ENCODE results near the gene TRAF1.

The TRAF1 gene

DNA sequence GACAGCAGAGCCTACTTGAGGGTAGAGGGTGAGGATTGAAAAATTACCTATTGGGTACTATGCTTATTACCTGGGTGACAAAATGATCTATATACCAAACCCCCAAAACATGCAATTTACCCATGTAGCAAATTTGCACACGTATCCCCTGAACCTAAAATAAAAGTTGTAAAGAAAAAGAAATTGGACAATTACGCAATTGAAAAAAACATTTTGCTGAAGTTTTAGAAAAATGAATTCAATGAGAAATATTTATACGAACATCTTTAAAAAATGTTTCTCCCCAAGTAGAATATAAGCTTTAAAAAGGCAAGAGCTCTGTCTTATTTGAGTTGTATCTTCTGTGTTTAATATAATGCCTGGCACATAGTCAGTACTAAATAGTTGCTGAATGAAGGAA, 30.3 kb upstream of the TRAF1 start:
- Histone ChIP-seq H3K9ac (ENCODE audit: low read length in 5 of 5) (no peak overlapping the region), H3K9me3 (ENCODE audit: control insufficient read depth in 5 of 5, low read length in 5 of 5) (no peaks in the 10 kb centered on the region), H3K4me3 (ENCODE audit: low read depth in 1 of 5, low read length in 5 of 5) (no peak overlapping the region), H3K27me3 (ENCODE audit: control insufficient read depth in 5 of 5, insufficient read depth in 4 of 5, low read length in 5 of 5) (no peaks in the 10 kb centered on the region), H3K36me3 (ENCODE audit: control insufficient read depth in 5 of 5, insufficient read depth in 5 of 5, low read length in 5 of 5) (peaks cover 0 to 17% (median 9%) of the 10 kb centered on the region in 5 donors), H3K4me1 (ENCODE audit: control insufficient read depth in 5 of 5, insufficient read depth in 5 of 5, low read length in 5 of 5) (no peaks in the 10 kb centered on the region), H3K27ac (ENCODE audit: low read depth, low read length) (no peak overlapping the region)

DNA sequence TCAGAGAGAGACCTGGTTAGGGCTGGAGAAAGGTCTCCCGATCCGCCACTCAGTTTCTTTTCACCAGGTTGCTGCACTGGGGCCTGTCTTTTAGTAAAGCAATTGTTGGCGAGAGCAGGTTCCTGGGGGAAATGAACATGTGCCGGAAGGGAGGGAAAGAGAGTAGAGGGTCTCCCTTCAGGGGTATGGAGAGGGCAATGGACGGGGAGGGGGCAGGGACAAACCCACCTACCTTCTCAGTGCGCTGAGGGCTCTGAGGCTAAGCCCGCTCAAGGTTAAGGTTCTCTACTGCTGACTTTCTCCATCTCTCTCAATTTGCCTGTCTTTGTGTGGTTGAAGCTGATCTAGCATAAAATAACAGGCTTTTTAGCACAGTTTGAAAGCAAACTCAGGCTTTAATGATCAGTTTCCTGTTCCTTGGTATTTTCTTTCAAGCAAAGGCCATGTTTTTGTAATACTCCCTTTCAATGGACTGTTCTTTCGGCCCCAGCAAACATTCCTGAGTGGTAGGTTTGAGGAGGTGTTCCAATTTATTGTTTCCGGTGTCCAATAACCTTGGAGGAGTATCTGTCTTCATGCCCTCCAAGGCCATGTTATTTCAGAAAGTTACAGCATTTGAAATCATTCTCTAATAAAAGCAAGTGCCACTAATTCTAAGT, 25.5 kb upstream of the TRAF1 start:
- Histone ChIP-seq H3K36me3 (ENCODE audit: control insufficient read depth in 5 of 5, insufficient read depth in 5 of 5, low read length in 5 of 5) (peaks cover 0 to 5% (median 3%) of the 10 kb centered on the region in 5 donors), H3K9me3 (ENCODE audit: control insufficient read depth in 5 of 5, low read length in 5 of 5) (no peaks in the 10 kb centered on the region), H3K4me3 (ENCODE audit: low read depth in 1 of 5, low read length in 5 of 5) (no peak overlapping the region), H3K4me1 (ENCODE audit: control insufficient read depth in 5 of 5, insufficient read depth in 5 of 5, low read length in 5 of 5) (peaks cover 0 to 4% (median 0%) of the 10 kb centered on the region in 5 donors), H3K27ac (ENCODE audit: low read depth, low read length) (no peak overlapping the region), H3K9ac (ENCODE audit: low read length in 5 of 5) (no peak overlapping the region), H3K27me3 (ENCODE audit: control insufficient read depth in 5 of 5, insufficient read depth in 4 of 5, low read length in 5 of 5) (no peaks in the 10 kb centered on the region)

DNA sequence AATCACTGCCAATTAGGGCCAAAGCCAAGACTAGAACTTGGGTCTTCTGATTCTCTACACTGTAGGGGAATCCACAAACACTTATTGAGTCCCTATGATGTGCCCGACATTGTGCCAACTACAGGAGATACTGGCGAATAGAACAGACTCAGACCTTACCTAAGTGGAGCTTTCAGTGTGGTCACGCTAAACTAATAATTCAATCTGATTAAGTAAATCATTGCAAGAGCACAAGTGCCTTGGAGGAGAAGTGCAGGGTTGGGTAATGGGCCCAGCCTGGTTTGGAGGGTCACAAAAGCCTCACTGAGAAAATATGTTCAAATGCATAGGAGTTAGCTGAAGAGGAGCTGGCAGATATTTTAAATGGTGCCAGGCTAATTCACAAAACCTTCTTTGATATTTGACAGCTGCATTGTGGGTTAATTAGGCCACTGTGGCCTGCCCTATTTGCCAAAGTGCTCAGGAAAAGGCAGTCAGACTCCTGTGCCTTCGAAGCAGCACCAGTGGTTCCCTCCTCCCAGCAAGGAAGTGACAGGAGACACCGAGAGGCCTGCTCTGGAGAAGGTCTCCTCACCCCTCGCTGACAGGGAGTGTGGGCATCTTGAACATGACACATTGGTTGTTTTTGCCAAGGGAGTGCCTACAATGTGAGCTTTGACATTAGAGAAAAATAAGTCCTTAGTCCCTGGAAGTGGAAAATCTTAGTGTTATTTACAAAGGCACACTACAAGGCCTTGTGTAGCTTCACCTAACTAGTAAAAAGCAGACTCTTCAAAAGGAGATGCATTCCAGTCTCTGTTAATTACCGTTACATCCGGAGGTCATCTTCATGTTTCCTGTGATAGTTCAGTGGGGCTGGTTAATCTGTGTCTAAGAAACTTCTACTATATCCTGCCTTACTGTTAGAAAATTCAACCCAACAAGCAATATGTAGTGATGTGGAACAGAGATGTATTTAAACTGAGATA, 24.1 kb upstream of the TRAF1 start:
- Histone ChIP-seq H3K27ac (ENCODE audit: low read depth, low read length) (no peak overlapping the region), H3K9me3 (ENCODE audit: control insufficient read depth in 5 of 5, low read length in 5 of 5) (no peaks in the 10 kb centered on the region), H3K27me3 (ENCODE audit: control insufficient read depth in 5 of 5, insufficient read depth in 4 of 5, low read length in 5 of 5) (no peaks in the 10 kb centered on the region), H3K4me3 (ENCODE audit: low read depth in 1 of 5, low read length in 5 of 5) (no peak overlapping the region), H3K9ac (ENCODE audit: low read length in 5 of 5) (peak overlapping the region in 1 of 5 donors; percentile 12), H3K36me3 (ENCODE audit: control insufficient read depth in 5 of 5, insufficient read depth in 5 of 5, low read length in 5 of 5) (peaks cover 0 to 5% (median 3%) of the 10 kb centered on the region in 5 donors), H3K4me1 (ENCODE audit: control insufficient read depth in 5 of 5, insufficient read depth in 5 of 5, low read length in 5 of 5) (peaks cover 0 to 4% (median 0%) of the 10 kb centered on the region in 5 donors)

DNA sequence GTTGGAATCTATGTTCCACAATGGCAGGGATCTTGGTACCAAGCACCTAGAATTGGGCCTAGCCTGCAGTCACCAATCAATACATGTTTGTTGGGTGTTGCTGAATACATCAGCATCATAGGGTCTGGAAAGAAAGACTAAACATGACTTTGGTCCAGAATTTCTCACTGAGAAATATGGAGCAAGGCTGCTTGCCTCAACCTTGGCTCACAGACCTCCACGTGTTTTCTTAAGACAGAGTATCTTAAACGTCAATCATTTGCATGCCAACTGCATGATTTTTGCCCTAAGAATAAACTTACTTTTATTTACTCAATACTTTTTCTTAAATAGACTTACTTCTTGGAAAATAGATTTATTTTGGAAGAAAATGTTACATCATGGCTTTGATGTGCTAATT, 22.7 kb upstream of the TRAF1 start:
- Histone ChIP-seq H3K27ac (ENCODE audit: low read depth, low read length) (no peak overlapping the region), H3K27me3 (ENCODE audit: control insufficient read depth in 5 of 5, insufficient read depth in 4 of 5, low read length in 5 of 5) (no peaks in the 10 kb centered on the region), H3K9ac (ENCODE audit: low read length in 5 of 5) (no peak overlapping the region), H3K4me3 (ENCODE audit: low read depth in 1 of 5, low read length in 5 of 5) (no peak overlapping the region), H3K4me1 (ENCODE audit: control insufficient read depth in 5 of 5, insufficient read depth in 5 of 5, low read length in 5 of 5) (peaks cover 0 to 4% (median 0%) of the 10 kb centered on the region in 5 donors), H3K36me3 (ENCODE audit: control insufficient read depth in 5 of 5, insufficient read depth in 5 of 5, low read length in 5 of 5) (peaks cover 0 to 5% (median 3%) of the 10 kb centered on the region in 5 donors), H3K9me3 (ENCODE audit: control insufficient read depth in 5 of 5, low read length in 5 of 5) (no peaks in the 10 kb centered on the region)

DNA sequence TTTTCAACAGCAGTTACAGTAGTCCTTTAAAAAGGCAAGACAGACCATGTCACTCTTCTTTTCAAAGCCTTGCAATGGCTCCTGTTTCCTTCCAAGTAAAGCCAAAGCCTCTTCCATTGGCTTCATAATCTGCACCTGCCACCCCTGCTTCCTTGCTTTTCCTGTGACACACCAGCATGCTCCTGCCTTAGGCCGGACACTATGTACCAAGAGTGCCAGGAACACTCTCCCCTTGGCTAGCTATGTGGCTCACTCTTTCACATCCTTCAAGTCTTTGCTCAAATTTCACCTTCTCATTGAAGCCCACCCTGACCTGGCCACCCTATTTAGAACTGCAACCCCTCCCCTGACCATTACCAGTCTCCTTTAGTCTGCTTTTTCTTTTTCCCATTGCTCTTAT, 22.2 kb upstream of the TRAF1 start:
- H3K9ac ChIP-seq (ENCODE audit: low read length in 5 of 5), result no peak overlapping the region
- peaks cover 0 to 3% (median 3%) of the 10 kb centered on the region in 5 donors for H3K36me3 ChIP-seq (ENCODE audit: control insufficient read depth in 5 of 5, insufficient read depth in 5 of 5, low read length in 5 of 5)
- H3K27me3 ChIP-seq (ENCODE audit: control insufficient read depth in 5 of 5, insufficient read depth in 4 of 5, low read length in 5 of 5), result no peaks in the 10 kb centered on the region
- H3K27ac ChIP-seq (ENCODE audit: low read depth, low read length), result no peak overlapping the region
- H3K4me3 ChIP-seq (ENCODE audit: low read depth in 1 of 5, low read length in 5 of 5), result no peak overlapping the region
- no peaks in the 10 kb centered on the region for H3K9me3 ChIP-seq (ENCODE audit: control insufficient read depth in 5 of 5, low read length in 5 of 5)
- peaks cover 0 to 4% (median 0%) of the 10 kb centered on the region in 5 donors for H3K4me1 ChIP-seq (ENCODE audit: control insufficient read depth in 5 of 5, insufficient read depth in 5 of 5, low read length in 5 of 5)

DNA sequence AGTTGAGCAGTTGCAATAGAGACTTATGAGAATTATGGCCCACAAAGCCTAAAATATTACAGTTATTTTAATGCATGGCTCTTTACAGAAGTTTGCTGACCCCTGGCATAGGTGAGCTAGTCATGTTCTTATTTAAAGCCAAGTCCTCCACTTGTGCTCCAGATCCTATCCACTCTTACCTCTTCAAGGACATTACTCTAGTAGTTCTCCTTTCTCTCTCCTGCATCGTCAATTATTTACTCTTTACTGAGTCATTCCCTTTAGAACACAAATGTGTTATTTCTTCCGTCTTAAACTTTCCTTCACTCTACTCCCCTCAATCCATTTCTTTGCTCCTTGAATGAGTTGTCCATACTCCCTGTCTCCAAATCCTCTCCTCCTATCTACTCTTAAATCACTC, 20.6 kb upstream of the TRAF1 start:
- Histone ChIP-seq H3K27ac (ENCODE audit: low read depth, low read length) (no peak overlapping the region), H3K9ac (ENCODE audit: low read length in 5 of 5) (no peak overlapping the region), H3K4me3 (ENCODE audit: low read depth in 1 of 5, low read length in 5 of 5) (no peak overlapping the region), H3K36me3 (ENCODE audit: control insufficient read depth in 5 of 5, insufficient read depth in 5 of 5, low read length in 5 of 5) (peaks cover 0 to 3% (median 0%) of the 10 kb centered on the region in 5 donors), H3K27me3 (ENCODE audit: control insufficient read depth in 5 of 5, insufficient read depth in 4 of 5, low read length in 5 of 5) (no peaks in the 10 kb centered on the region), H3K9me3 (ENCODE audit: control insufficient read depth in 5 of 5, low read length in 5 of 5) (no peaks in the 10 kb centered on the region), H3K4me1 (ENCODE audit: control insufficient read depth in 5 of 5, insufficient read depth in 5 of 5, low read length in 5 of 5) (peaks cover 0 to 10% (median 7%) of the 10 kb centered on the region in 5 donors)

DNA sequence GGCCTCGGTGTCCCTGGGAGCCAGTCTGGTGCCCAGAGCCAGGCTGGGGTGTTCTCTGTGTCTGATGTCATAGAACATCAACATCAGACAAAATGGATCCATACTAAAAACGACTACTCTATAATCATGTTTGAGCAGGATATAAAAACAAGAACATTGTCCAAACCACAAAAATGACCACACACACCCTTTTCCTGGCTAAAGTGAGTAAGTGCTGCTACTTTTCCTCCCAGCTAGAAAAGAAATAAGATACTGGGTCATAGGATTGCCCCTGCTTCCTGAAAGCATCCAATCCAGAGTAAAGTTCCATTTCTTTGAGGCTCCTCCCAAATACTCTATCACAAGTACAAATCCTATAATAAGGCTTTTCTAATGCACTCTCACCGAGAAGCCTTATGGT, 19.7 kb upstream of the TRAF1 start:
- no peak overlapping the region for H3K4me3 ChIP-seq (ENCODE audit: low read depth in 1 of 5, low read length in 5 of 5)
- no peak overlapping the region for H3K9ac ChIP-seq (ENCODE audit: low read length in 5 of 5)
- no peaks in the 10 kb centered on the region for H3K9me3 ChIP-seq (ENCODE audit: control insufficient read depth in 5 of 5, low read length in 5 of 5)
- H3K27ac ChIP-seq (ENCODE audit: low read depth, low read length), result no peak overlapping the region
- peaks cover 0 to 3% (median 0%) of the 10 kb centered on the region in 5 donors for H3K36me3 ChIP-seq (ENCODE audit: control insufficient read depth in 5 of 5, insufficient read depth in 5 of 5, low read length in 5 of 5)
- H3K27me3 ChIP-seq (ENCODE audit: control insufficient read depth in 5 of 5, insufficient read depth in 4 of 5, low read length in 5 of 5), result no peaks in the 10 kb centered on the region
- H3K4me1 ChIP-seq (ENCODE audit: control insufficient read depth in 5 of 5, insufficient read depth in 5 of 5, low read length in 5 of 5), result peaks cover 0 to 17% (median 16%) of the 10 kb centered on the region in 5 donors

DNA sequence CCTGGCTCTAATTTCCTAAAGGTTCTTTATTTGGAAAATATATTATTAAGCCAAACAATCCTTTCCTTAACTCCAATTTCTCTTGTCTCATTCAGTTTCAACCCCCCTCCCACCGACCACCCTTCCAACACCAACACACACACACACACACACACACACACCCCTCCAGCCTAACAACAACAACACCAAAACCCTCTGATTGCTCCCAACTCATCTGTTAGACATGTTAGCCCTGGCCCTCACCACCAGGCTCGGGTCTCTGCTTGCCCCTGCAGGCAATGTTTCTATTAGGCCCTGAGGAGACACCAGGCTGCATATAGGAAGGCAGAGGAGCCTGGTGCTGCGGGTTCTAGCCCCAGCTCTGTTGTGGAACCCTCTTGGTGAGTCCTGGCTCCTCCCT, 18.4 kb upstream of the TRAF1 start:
- H3K27me3 ChIP-seq (ENCODE audit: control insufficient read depth in 5 of 5, insufficient read depth in 4 of 5, low read length in 5 of 5), result no peaks in the 10 kb centered on the region
- no peak overlapping the region for H3K4me3 ChIP-seq (ENCODE audit: low read depth in 1 of 5, low read length in 5 of 5)
- no peaks in the 10 kb centered on the region for H3K9me3 ChIP-seq (ENCODE audit: control insufficient read depth in 5 of 5, low read length in 5 of 5)
- peaks cover 0 to 20% (median 19%) of the 10 kb centered on the region in 5 donors for H3K4me1 ChIP-seq (ENCODE audit: control insufficient read depth in 5 of 5, insufficient read depth in 5 of 5, low read length in 5 of 5)
- no peak overlapping the region for H3K27ac ChIP-seq (ENCODE audit: low read depth, low read length)
- H3K9ac ChIP-seq (ENCODE audit: low read length in 5 of 5), result no peak overlapping the region
- H3K36me3 ChIP-seq (ENCODE audit: control insufficient read depth in 5 of 5, insufficient read depth in 5 of 5, low read length in 5 of 5), result no peaks in the 10 kb centered on the region

DNA sequence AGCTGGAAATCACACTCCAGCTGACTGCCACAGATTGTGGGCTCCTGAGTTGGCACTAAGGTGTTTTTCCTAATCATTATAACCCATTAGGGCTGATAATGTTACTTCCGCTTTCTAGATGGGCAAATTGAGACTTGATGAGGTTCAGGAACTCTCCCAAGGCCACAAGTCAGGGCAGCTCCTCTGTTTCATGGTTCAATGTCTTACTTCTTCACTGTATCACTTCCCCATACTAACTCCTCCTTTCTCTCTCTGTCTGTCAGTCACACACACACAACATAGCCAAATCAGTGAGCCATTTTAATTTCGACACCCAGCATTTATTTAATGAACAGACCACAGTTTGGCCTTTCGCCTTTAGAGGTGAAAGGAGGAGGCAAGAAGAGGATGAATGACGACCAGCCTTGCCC, 17.8 kb upstream of the TRAF1 start:
- Histone ChIP-seq H3K27ac (ENCODE audit: low read depth, low read length) (no peak overlapping the region), H3K36me3 (ENCODE audit: control insufficient read depth in 5 of 5, insufficient read depth in 5 of 5, low read length in 5 of 5) (no peaks in the 10 kb centered on the region), H3K9me3 (ENCODE audit: control insufficient read depth in 5 of 5, low read length in 5 of 5) (no peaks in the 10 kb centered on the region)

More for the DNA sequence above, 17.8 kb upstream of the TRAF1 start:
- Histone ChIP-seq H3K27me3 (ENCODE audit: control insufficient read depth in 5 of 5, insufficient read depth in 4 of 5, low read length in 5 of 5) (no peaks in the 10 kb centered on the region), H3K4me3 (ENCODE audit: low read depth in 1 of 5, low read length in 5 of 5) (no peak overlapping the region), H3K9ac (ENCODE audit: low read length in 5 of 5) (no peak overlapping the region), H3K4me1 (ENCODE audit: control insufficient read depth in 5 of 5, insufficient read depth in 5 of 5, low read length in 5 of 5) (peaks cover 0 to 20% (median 19%) of the 10 kb centered on the region in 5 donors)
